ENCODE data around the gene NUSAP1. TPM values are rescaled to one million over a fixed set of nuclear protein-coding genes. Genes with fewer than 3 reads are reported as not detected.

Gene NUSAP1
- total and polyA plus RNA-seq, 2 donors (not counting 1 experiment from before 2014, with no cell fraction given): 25.7 to 27.6 TPM

DNA sequence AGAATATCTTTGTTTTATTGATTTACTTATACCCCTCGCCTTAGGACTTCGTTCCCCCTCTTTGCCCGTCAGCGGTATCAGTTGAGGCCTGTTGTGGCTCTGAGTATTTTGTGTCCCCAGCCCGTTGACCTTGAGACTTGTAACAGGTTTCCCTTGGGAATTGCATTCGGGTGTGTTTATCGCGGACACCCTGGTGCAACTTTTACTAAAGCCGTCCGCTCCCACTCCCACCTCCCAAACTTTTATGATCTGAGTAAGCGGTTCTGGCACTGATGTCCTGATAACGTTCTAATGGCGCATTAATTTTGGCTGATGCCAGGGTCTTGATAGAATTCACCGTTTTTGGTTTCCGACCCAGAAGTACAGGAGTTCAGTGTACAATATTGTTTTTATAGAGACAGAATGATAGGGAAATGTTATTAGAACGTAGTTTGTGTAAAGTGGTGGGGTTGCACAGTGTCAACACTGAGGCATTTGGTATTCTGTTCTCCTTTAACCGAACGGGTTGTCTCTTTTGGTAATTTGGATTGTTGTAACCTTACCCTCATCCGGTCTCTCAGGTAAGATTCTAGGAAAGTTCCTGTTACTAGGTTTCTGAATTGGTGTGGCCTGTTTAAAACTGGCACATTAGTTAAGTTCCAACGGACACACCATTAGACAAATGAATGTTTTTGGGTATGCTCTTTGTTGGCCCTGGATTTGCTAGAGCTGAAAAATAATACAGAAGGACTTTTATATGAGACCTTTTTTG, 48.1 kb upstream of the NUSAP1 start:
- H3K9ac ChIP-seq (ENCODE audit: insufficient read depth, low read length): peak overlapping the region; percentile 86
- H3K27ac ChIP-seq (ENCODE audit: insufficient read depth, low read length): peak overlapping the region; percentile 75
- peak overlapping the region; percentile 73 for H2AFZ ChIP-seq (ENCODE audit: low read length)
- H3K36me3 ChIP-seq (ENCODE audit: control insufficient read depth, insufficient read depth, low read length): peaks cover 11% of the 10 kb centered on the region
- peaks cover 11% of the 10 kb centered on the region for H3K4me1 ChIP-seq (ENCODE audit: control insufficient read depth, extremely low read depth, insufficient read depth, low read length)
- H4K20me1 ChIP-seq (ENCODE audit: control insufficient read depth, extremely low read depth, insufficient read depth, low read length): no peaks in the 10 kb centered on the region
- H3K27me3 ChIP-seq (ENCODE audit: control insufficient read depth, insufficient read depth, low read length): no peaks in the 10 kb centered on the region
- no peaks in the 10 kb centered on the region for H3K9me3 ChIP-seq (ENCODE audit: control insufficient read depth, insufficient read depth, low read depth, low read length)
- peak overlapping the region; percentile 74 to 97 (median 88) for H3K4me3 ChIP-seq (replicated peaks in 1 of 4; ENCODE audit: control extremely low read depth in 1 of 4, insufficient read depth in 1 of 4, low read depth in 3 of 4, low read length in 4 of 4)
- TF ChIP-seq EZH2 (IDR thresholded peaks at IDR 0.05; ENCODE audit: low read length, missing control alignments): no peak
- TF ChIP-seq, protein P1, sequence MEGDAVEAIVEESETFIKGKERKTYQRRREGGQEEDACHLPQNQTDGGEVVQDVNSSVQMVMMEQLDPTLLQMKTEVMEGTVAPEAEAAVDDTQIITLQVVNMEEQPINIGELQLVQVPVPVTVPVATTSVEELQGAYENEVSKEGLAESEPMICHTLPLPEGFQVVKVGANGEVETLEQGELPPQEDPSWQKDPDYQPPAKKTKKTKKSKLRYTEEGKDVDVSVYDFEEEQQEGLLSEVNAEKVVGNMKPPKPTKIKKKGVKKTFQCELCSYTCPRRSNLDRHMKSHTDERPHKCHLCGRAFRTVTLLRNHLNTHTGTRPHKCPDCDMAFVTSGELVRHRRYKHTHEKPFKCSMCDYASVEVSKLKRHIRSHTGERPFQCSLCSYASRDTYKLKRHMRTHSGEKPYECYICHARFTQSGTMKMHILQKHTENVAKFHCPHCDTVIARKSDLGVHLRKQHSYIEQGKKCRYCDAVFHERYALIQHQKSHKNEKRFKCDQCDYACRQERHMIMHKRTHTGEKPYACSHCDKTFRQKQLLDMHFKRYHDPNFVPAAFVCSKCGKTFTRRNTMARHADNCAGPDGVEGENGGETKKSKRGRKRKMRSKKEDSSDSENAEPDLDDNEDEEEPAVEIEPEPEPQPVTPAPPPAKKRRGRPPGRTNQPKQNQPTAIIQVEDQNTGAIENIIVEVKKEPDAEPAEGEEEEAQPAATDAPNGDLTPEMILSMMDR (conservative IDR thresholded peaks at IDR 0.05 in 1 of 2, IDR thresholded peaks at IDR 0.05 in 1 of 2; ENCODE audit: low read depth in 1 of 2, low read length in 2 of 2): no peak
- peaks cover 28% of the 10 kb centered on the region for H3K79me2 ChIP-seq (ENCODE audit: control insufficient read depth, insufficient read depth, low read length)
- DNase-seq (ENCODE audit: low read depth in 2 of 2): peak; percentile 24 to 30
- H3K4me2 ChIP-seq (ENCODE audit: extremely low read depth, insufficient read depth, low read length): peak overlapping the region; percentile 36

GRCh38 chr15:41285285-41285684, 47.4 kb upstream of the NUSAP1 start:
- Histone ChIP-seq H3K9ac (ENCODE audit: insufficient read depth, low read length) (no peak overlapping the region), H3K4me1 (ENCODE audit: control insufficient read depth, extremely low read depth, insufficient read depth, low read length) (peaks cover 11% of the 10 kb centered on the region), H3K36me3 (ENCODE audit: control insufficient read depth, insufficient read depth, low read length) (peaks cover 7% of the 10 kb centered on the region)

GRCh38 chr15:41286665-41287333, 45.9 kb upstream of the NUSAP1 start:
- Histone ChIP-seq H3K9ac (ENCODE audit: insufficient read depth, low read length) (no peak overlapping the region), H3K4me3 (replicated peaks in 1 of 4; ENCODE audit: control extremely low read depth in 1 of 4, insufficient read depth in 1 of 4, low read depth in 3 of 4, low read length in 4 of 4) (no peak overlapping the region), H3K79me2 (ENCODE audit: control insufficient read depth, insufficient read depth, low read length) (peaks cover 28% of the 10 kb centered on the region), H3K9me3 (ENCODE audit: control insufficient read depth, insufficient read depth, low read depth, low read length) (no peaks in the 10 kb centered on the region), H3K36me3 (ENCODE audit: control insufficient read depth, insufficient read depth, low read length) (peaks cover 7% of the 10 kb centered on the region), H4K20me1 (ENCODE audit: control insufficient read depth, extremely low read depth, insufficient read depth, low read length) (no peaks in the 10 kb centered on the region), H3K27me3 (ENCODE audit: control insufficient read depth, insufficient read depth, low read length) (no peaks in the 10 kb centered on the region), H3K4me2 (ENCODE audit: extremely low read depth, insufficient read depth, low read length) (no peak overlapping the region), H3K27ac (ENCODE audit: insufficient read depth, low read length) (no peak overlapping the region), H3K4me1 (ENCODE audit: control insufficient read depth, extremely low read depth, insufficient read depth, low read length) (peaks cover 3% of the 10 kb centered on the region), H2AFZ (ENCODE audit: low read length) (no peak overlapping the region)
- TF ChIP-seq, protein P1 (conservative IDR thresholded peaks at IDR 0.05 in 1 of 2, IDR thresholded peaks at IDR 0.05 in 1 of 2; ENCODE audit: low read depth in 1 of 2, low read length in 2 of 2): no peak
- no peak for TF ChIP-seq EZH2 (IDR thresholded peaks at IDR 0.05; ENCODE audit: low read length, missing control alignments)
- DNase-seq (ENCODE audit: low read depth in 2 of 2): peak; percentile 23 to 57

More at GRCh38 chr15:41285285-41285684, 47.4 kb upstream of the NUSAP1 start:
- Histone ChIP-seq H2AFZ (ENCODE audit: low read length) (no peak overlapping the region), H3K9me3 (ENCODE audit: control insufficient read depth, insufficient read depth, low read depth, low read length) (no peaks in the 10 kb centered on the region), H4K20me1 (ENCODE audit: control insufficient read depth, extremely low read depth, insufficient read depth, low read length) (no peaks in the 10 kb centered on the region), H3K27me3 (ENCODE audit: control insufficient read depth, insufficient read depth, low read length) (no peaks in the 10 kb centered on the region), H3K27ac (ENCODE audit: insufficient read depth, low read length) (no peak overlapping the region), H3K79me2 (ENCODE audit: control insufficient read depth, insufficient read depth, low read length) (peaks cover 28% of the 10 kb centered on the region), H3K4me2 (ENCODE audit: extremely low read depth, insufficient read depth, low read length) (peak overlapping the region; percentile 36), H3K4me3 (replicated peaks in 1 of 4; ENCODE audit: control extremely low read depth in 1 of 4, insufficient read depth in 1 of 4, low read depth in 3 of 4, low read length in 4 of 4) (peak overlapping the region; percentile 74 to 97 (median 88))
- no peak for TF ChIP-seq EZH2 (IDR thresholded peaks at IDR 0.05; ENCODE audit: low read length, missing control alignments)
- TF ChIP-seq, protein P1 (conservative IDR thresholded peaks at IDR 0.05 in 1 of 2, IDR thresholded peaks at IDR 0.05 in 1 of 2; ENCODE audit: low read depth in 1 of 2, low read length in 2 of 2): no peak
- no peak for DNase-seq (ENCODE audit: low read depth in 2 of 2)
